HG03196 (cell line): ENCODE measurements around the gene PAX3.

ENCODE experiments used
- ATAC-seq: cut with Tn5 transposase; IDR thresholded peaks from one replicate; pipeline ENCODE4 v1.9.1; 2021; ENCODE audit not compliant: unreplicated experiment

Gene PAX3

GRCh38 chr2:222281506-222281905, 17.3 kb downstream of the PAX3 start:
- ATAC-seq = no peak

- ATAC-seq = no peak
These were observed 18.0 kb downstream of the PAX3 start for GRCh38 chr2:222280795-222281194.

GRCh38 chr2:222272446-222273015, 26.3 kb downstream of the PAX3 start:
- ATAC-seq = no peak

- no peak for ATAC-seq
These were observed 26.9 kb downstream of the PAX3 start for GRCh38 chr2:222271854-222272253.

GRCh38 chr2:222270396-222270795, 28.4 kb downstream of the PAX3 start:
- ATAC-seq = no peak

- no peak for ATAC-seq
These were observed 29.7 kb downstream of the PAX3 start for GRCh38 chr2:222269132-222269531.

- ATAC-seq = no peak
These were observed 30.3 kb downstream of the PAX3 start for GRCh38 chr2:222268311-222268990.

GRCh38 chr2:222264791-222265320, 33.9 kb downstream of the PAX3 start:
- ATAC-seq = no peak

GRCh38 chr2:222261504-222261903, 37.3 kb downstream of the PAX3 start:
- no peak for ATAC-seq

- ATAC-seq = no peak
These were observed 41.2 kb downstream of the PAX3 start for GRCh38 chr2:222257645-222258044.

- no peak for ATAC-seq
These were observed 42.5 kb downstream of the PAX3 start for GRCh38 chr2:222256250-222256649.

GRCh38 chr2:222255090-222255489, 43.7 kb downstream of the PAX3 start:
- ATAC-seq = no peak

- ATAC-seq = no peak
These were observed 48.5 kb downstream of the PAX3 start for GRCh38 chr2:222250313-222250712.

GRCh38 chr2:222249444-222249843, 49.4 kb downstream of the PAX3 start:
- ATAC-seq = no peak

- no peak for ATAC-seq
These were observed 50.0 kb downstream of the PAX3 start for GRCh38 chr2:222248818-222249217.

GRCh38 chr2:222248256-222248655, 50.5 kb downstream of the PAX3 start:
- no peak for ATAC-seq

GRCh38 chr2:222242532-222242931, 56.3 kb downstream of the PAX3 start:
- ATAC-seq = no peak

GRCh38 chr2:222241128-222241870, 57.5 kb downstream of the PAX3 start:
- ATAC-seq = no peak

GRCh38 chr2:222240676-222241049, 58.1 kb downstream of the PAX3 start:
- no peak for ATAC-seq

- no peak for ATAC-seq
These were observed 58.7 kb downstream of the PAX3 start for GRCh38 chr2:222239945-222240675.

GRCh38 chr2:222239091-222239490, 59.7 kb downstream of the PAX3 start:
- ATAC-seq = no peak
